Measurements from ENCODE around the gene SGCD.

Gene SGCD

DNA sequence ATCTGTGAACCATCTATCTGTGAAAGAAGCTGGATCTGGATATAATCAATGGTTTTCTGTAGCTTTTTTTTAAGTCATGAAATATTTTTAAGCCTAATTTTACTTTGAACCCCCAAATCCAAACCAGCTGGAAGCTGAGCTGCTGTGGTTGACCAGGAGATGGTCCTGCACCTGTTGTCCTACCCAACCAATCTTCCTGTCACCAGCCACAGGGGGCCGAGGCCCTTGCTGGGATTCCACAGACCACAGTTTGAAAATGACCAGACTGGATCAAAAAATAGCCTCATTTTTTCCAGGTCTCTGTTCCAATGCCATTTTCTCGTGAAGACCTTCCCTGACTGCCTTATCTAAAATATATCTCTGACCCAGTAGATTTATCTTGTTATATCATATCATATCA lies 200.6 kb downstream of the SGCD start:
- ATAC-seq: no peak
- no peak for TF ChIP-seq PPARA (CRISPR knock-in tag; IDR thresholded peaks at IDR 0.05; ENCODE audit: borderline replicate concordance)
- TF ChIP-seq CREB5 (CRISPR knock-in tag; IDR thresholded peaks at IDR 0.05; ENCODE audit: low read depth): no peak
- TF ChIP-seq ZFP30 (CRISPR knock-in tag; IDR thresholded peaks at IDR 0.05): no peak
- TF ChIP-seq ISL1 (CRISPR knock-in tag; IDR thresholded peaks at IDR 0.05): no peak
- TF ChIP-seq CSRNP3 (CRISPR knock-in tag; IDR thresholded peaks at IDR 0.05): no peak
- TF ChIP-seq, protein P1, sequence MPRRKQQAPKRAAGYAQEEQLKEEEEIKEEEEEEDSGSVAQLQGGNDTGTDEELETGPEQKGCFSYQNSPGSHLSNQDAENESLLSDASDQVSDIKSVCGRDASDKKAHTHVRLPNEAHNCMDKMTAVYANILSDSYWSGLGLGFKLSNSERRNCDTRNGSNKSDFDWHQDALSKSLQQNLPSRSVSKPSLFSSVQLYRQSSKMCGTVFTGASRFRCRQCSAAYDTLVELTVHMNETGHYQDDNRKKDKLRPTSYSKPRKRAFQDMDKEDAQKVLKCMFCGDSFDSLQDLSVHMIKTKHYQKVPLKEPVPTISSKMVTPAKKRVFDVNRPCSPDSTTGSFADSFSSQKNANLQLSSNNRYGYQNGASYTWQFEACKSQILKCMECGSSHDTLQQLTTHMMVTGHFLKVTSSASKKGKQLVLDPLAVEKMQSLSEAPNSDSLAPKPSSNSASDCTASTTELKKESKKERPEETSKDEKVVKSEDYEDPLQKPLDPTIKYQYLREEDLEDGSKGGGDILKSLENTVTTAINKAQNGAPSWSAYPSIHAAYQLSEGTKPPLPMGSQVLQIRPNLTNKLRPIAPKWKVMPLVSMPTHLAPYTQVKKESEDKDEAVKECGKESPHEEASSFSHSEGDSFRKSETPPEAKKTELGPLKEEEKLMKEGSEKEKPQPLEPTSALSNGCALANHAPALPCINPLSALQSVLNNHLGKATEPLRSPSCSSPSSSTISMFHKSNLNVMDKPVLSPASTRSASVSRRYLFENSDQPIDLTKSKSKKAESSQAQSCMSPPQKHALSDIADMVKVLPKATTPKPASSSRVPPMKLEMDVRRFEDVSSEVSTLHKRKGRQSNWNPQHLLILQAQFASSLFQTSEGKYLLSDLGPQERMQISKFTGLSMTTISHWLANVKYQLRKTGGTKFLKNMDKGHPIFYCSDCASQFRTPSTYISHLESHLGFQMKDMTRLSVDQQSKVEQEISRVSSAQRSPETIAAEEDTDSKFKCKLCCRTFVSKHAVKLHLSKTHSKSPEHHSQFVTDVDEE (CRISPR knock-in tag; IDR thresholded peaks at IDR 0.05): no peak
- TF ChIP-seq TOX (CRISPR knock-in tag; IDR thresholded peaks at IDR 0.05; ENCODE audit: borderline replicate concordance): no peak
- no peak for TF ChIP-seq ZNF8 (CRISPR knock-in tag; IDR thresholded peaks at IDR 0.05)
- no peak for TF ChIP-seq GLIS3 (CRISPR knock-in tag; IDR thresholded peaks at IDR 0.05)

- TF ChIP-seq ARNTL (CRISPR knock-in tag; IDR thresholded peaks at IDR 0.05; ENCODE audit: borderline replicate concordance, low read depth) (no peak), SNAI2 (CRISPR knock-in tag; IDR thresholded peaks at IDR 0.05) (no peak), OSR1 (CRISPR knock-in tag; IDR thresholded peaks at IDR 0.05) (no peak), CSDC2 (CRISPR knock-in tag; IDR thresholded peaks at IDR 0.05) (no peak), PPARA (CRISPR knock-in tag; IDR thresholded peaks at IDR 0.05; ENCODE audit: borderline replicate concordance) (no peak), TOX (CRISPR knock-in tag; IDR thresholded peaks at IDR 0.05; ENCODE audit: borderline replicate concordance) (no peak), ESRRG (CRISPR knock-in tag; IDR thresholded peaks at IDR 0.05) (no peak), ZFP3 (CRISPR knock-in tag; IDR thresholded peaks at IDR 0.05) (no peak), TCF4 (CRISPR knock-in tag; IDR thresholded peaks at IDR 0.05; ENCODE audit: borderline replicate concordance) (no peak), ZNF565 (CRISPR knock-in tag; conservative IDR thresholded peaks at IDR 0.05; ENCODE audit: low read depth) (no peak), POU6F1 (CRISPR knock-in tag; IDR thresholded peaks at IDR 0.05; ENCODE audit: borderline replicate concordance, low read depth) (no peak), ZNF8 (CRISPR knock-in tag; IDR thresholded peaks at IDR 0.05) (no peak), ZFP30 (CRISPR knock-in tag; IDR thresholded peaks at IDR 0.05) (no peak), CSRNP3 (CRISPR knock-in tag; IDR thresholded peaks at IDR 0.05) (no peak), BACH2 (CRISPR knock-in tag; IDR thresholded peaks at IDR 0.05; ENCODE audit: borderline replicate concordance) (no peak)
- TF ChIP-seq, protein P1 (CRISPR knock-in tag; IDR thresholded peaks at IDR 0.05): no peak
- ATAC-seq: no peak
These were observed 201.7 kb downstream of the SGCD start for GRCh38 chr5:156528673-156529072.
